C4-2B (cell line): ENCODE measurements around the gene ACBD3.

Experiments
- CTCF ChIP-seq: fragments of 450-650 bp; conservative IDR thresholded peaks from 2 replicates; pipeline ENCODE4 v1.5.1; 2017; ENCODE audit warnings: mild to moderate bottlenecking
- ZFX ChIP-seq: fragments of 450-650 bp; IDR thresholded peaks from 2 replicates; pipeline ENCODE4 v1.6.1; 2017

- TF ChIP-seq CTCF = no peak
- TF ChIP-seq ZFX = no peak
Observed at GRCh38 chr1:226162898-226163297, 23.6 kb downstream of the ACBD3 start.
